H1 (cell line): ENCODE measurements around the gene CLCC1. TPM values are rescaled to one million over a fixed set of nuclear protein-coding genes. Genes with fewer than 3 reads are reported as not detected.

ENCODE experiments used
- CTCF ChIA-PET: fragments of 300-600 bp; sonication (Branson Sonifier 250); formaldehyde crosslinking; loops from one replicate; lab custom pipeline; 2021; ENCODE audit not compliant: partially characterized antibody; lab: Charles Lee
- POLR2A ChIA-PET: fragments of 300-600 bp; sonication (Branson Sonifier 250); formaldehyde crosslinking; loops from one replicate; lab custom pipeline; 2021; ENCODE audit warnings: inconsistent platforms; ENCODE audit not compliant: partially characterized antibody; lab: Charles Lee
- DNase-seq, 2 experiments: peaks; one replicate each; pipeline versions ENCODE4 v3.0.0 to v3.0.0-alpha.2; 2010 to 2022; ENCODE audit warnings: low spot score in 2 of 2, low read depth in 1 of 2, mixed read lengths in 1 of 2
- FAIRE-seq: peaks from 2 replicates; lab custom pipeline; 2011; peaks lifted over from hg19 to GRCh38; lab: Jason Lieb, UNC
- H2AFZ ChIP-seq: 2 replicates; pipeline ENCODE4 v1.8.1; 2012; ENCODE audit warnings: low read length, inconsistent platforms
- H2AK5ac ChIP-seq: 2 replicates; pipeline ENCODE4 v1.6.1; 2013; ENCODE audit warnings: low read depth, low read length
- H2BK120ac ChIP-seq: replicated peaks from 2 replicates; pipeline ENCODE3; 2013; ENCODE audit warnings: low read depth, low read length, inconsistent platforms
- H2BK12ac ChIP-seq: 2 replicates; pipeline ENCODE4 v1.6.1; 2013; ENCODE audit warnings: low read depth, low read length
- H2BK15ac ChIP-seq: 2 replicates; pipeline ENCODE4 v1.6.1; 2013; ENCODE audit warnings: low read length
- H2BK20ac ChIP-seq: 2 replicates; pipeline ENCODE4 v1.6.1; 2013; ENCODE audit warnings: low read length
- H2BK5ac ChIP-seq: 2 replicates; pipeline ENCODE4 v1.6.1; 2013; ENCODE audit warnings: low read depth, low read length
- H3K14ac ChIP-seq: 2 replicates; pipeline ENCODE4 v1.6.1; 2013; ENCODE audit warnings: inconsistent platforms; ENCODE audit not compliant: insufficient read length
- H3K18ac ChIP-seq: 2 replicates; pipeline ENCODE4 v1.6.1; 2013; ENCODE audit warnings: low read length; ENCODE audit errors: extremely low read depth
- H3K23ac ChIP-seq: 2 replicates; pipeline ENCODE4 v1.6.1; 2013; ENCODE audit warnings: inconsistent platforms; ENCODE audit not compliant: insufficient read length
- H3K23me2 ChIP-seq: 2 replicates; pipeline ENCODE4 v1.6.1; 2013; ENCODE audit warnings: low read depth, low read length
- H3K27ac ChIP-seq: 2 replicates; pipeline ENCODE4 v1.6.1; 2011; ENCODE audit warnings: low read depth, low read length, inconsistent platforms
- H3K27me3 ChIP-seq, 4 experiments: replicated peaks in 1 of 4; 1 replicate in 1 of 4; 2 replicates in 3 of 4; pipeline versions ENCODE4 v1.6.1 to v1.8.1; 2011 to 2013; ENCODE audit warnings: low read length in 3 of 4, mild to moderate bottlenecking in 3 of 4, inconsistent platforms in 2 of 4, mixed read lengths in 2 of 4, moderate library complexity in 1 of 4; ENCODE audit not compliant: control insufficient read depth in 3 of 4, insufficient read depth in 3 of 4; ENCODE audit errors: extremely low read depth in 1 of 4
- H3K36me3 ChIP-seq, 4 experiments: 2 replicates each; pipeline versions ENCODE4 v1.6.1 to v1.8.1; 2011 to 2013; ENCODE audit warnings: mild to moderate bottlenecking in 4 of 4, low read length in 3 of 4, moderate library complexity in 2 of 4, control low read depth in 1 of 4, inconsistent platforms in 1 of 4; ENCODE audit not compliant: insufficient read depth in 4 of 4, control insufficient read depth in 2 of 4
- H3K4ac ChIP-seq: replicated peaks from 2 replicates; pipeline ENCODE3; 2013; ENCODE audit warnings: low read length, low read depth, mixed read lengths, inconsistent platforms; ENCODE audit not compliant: insufficient read length
- H3K4me1 ChIP-seq, 4 experiments: replicated peaks in 1 of 4; 1 replicate in 1 of 4; 2 replicates in 3 of 4; pipeline versions ENCODE4 v1.6.1 to v1.8.1; 2011 to 2013; ENCODE audit warnings: low read length in 3 of 4, inconsistent platforms in 2 of 4, mixed read lengths in 1 of 4; ENCODE audit not compliant: insufficient read depth in 4 of 4, control insufficient read depth in 3 of 4
- H3K4me2 ChIP-seq, 2 experiments: 2 replicates each; pipeline versions ENCODE4 v1.6.1 to v1.8.1; 2011 to 2013; ENCODE audit warnings: low read depth in 2 of 2, low read length in 2 of 2, control low read depth in 1 of 2, inconsistent platforms in 1 of 2, mild to moderate bottlenecking in 1 of 2; ENCODE audit not compliant: insufficient read depth in 1 of 2
- H3K4me3 ChIP-seq, 4 experiments: fragments of 200-600, 300-600 bp in 1 of 4; sonication (generic), shearing (Covaris generic), sonication (Bioruptor Twin) in 1 of 4; 2 replicates each; pipeline versions ENCODE4 v1.5.1 to v1.8.1; 2011 to 2016; ENCODE audit warnings: low read length in 4 of 4, low read depth in 3 of 4, control low read depth in 2 of 4, inconsistent platforms in 2 of 4, mild to moderate bottlenecking in 2 of 4, mixed read lengths in 1 of 4, moderate library complexity in 1 of 4; ENCODE audit not compliant: insufficient read depth in 2 of 4; ENCODE audit errors: extremely low read depth in 1 of 4
- H3K56ac ChIP-seq: replicated peaks from 2 replicates; pipeline ENCODE3; 2013; ENCODE audit warnings: low read depth, mild to moderate bottlenecking, mixed read lengths, low read length, inconsistent platforms; ENCODE audit not compliant: insufficient read length
- H3K79me1 ChIP-seq: 2 replicates; pipeline ENCODE4 v1.6.1; 2013; ENCODE audit warnings: low read depth, low read length, control low read depth
- H3K79me2 ChIP-seq, 2 experiments: 2 replicates each; pipeline versions ENCODE4 v1.6.1 to v1.8.1; 2012 to 2013; ENCODE audit warnings: low read length in 2 of 2, mild to moderate bottlenecking in 2 of 2, inconsistent platforms in 1 of 2; ENCODE audit not compliant: insufficient read depth in 2 of 2, control insufficient read depth in 1 of 2
- H3K9ac ChIP-seq, 4 experiments: replicated peaks in 1 of 4; 1 replicate in 1 of 4; 2 replicates in 3 of 4; pipeline versions ENCODE4 v1.6.1 to v1.8.1; 2011 to 2013; ENCODE audit warnings: low read depth in 3 of 4, low read length in 3 of 4, control low read depth in 2 of 4, mild to moderate bottlenecking in 2 of 4, moderate library complexity in 2 of 4, inconsistent platforms in 1 of 4; ENCODE audit errors: extremely low read depth in 1 of 4
- H3K9me3 ChIP-seq, 2 experiments: 2 replicates each; pipeline versions ENCODE4 v1.6.1 to v1.8.1; 2012 to 2013; ENCODE audit warnings: mild to moderate bottlenecking in 2 of 2, moderate library complexity in 2 of 2, control low read depth in 1 of 2, inconsistent platforms in 1 of 2, low read depth in 1 of 2, low read length in 1 of 2, mixed read lengths in 1 of 2; ENCODE audit not compliant: insufficient read depth in 2 of 2
- H4K20me1 ChIP-seq, 2 experiments: replicated peaks in 1 of 2; 2 replicates each; pipeline versions ENCODE3 to v1.8.1; 2011 to 2013; ENCODE audit warnings: inconsistent platforms in 2 of 2, low read length in 2 of 2, mild to moderate bottlenecking in 1 of 2; ENCODE audit not compliant: insufficient read depth in 2 of 2, control insufficient read depth in 1 of 2
- H4K5ac ChIP-seq: 2 replicates; pipeline ENCODE4 v1.6.1; 2013; ENCODE audit warnings: low read length, low read depth, mixed read lengths, inconsistent platforms; ENCODE audit not compliant: insufficient read length
- H4K8ac ChIP-seq: 2 replicates; pipeline ENCODE4 v1.8.0; 2013; ENCODE audit warnings: mild to moderate bottlenecking, moderate library complexity, low read length, inconsistent platforms; ENCODE audit not compliant: insufficient read depth; ENCODE audit errors: extremely low read depth
- H4K91ac ChIP-seq: replicated peaks from 2 replicates; pipeline ENCODE3; 2013; ENCODE audit warnings: low read length, mixed read lengths, inconsistent platforms; ENCODE audit not compliant: insufficient read length
- ATF2 ChIP-seq: IDR thresholded peaks from 2 replicates; pipeline ENCODE4 v1.6.1; 2012; ENCODE audit warnings: low read length, inconsistent platforms
- CBX8 ChIP-seq: fragments of 300-800, 300-1000 bp; sonication (generic); IDR thresholded peaks from 2 replicates; pipeline ENCODE4 v1.7.1; 2016; ENCODE audit warnings: low read depth, low read length, borderline replicate concordance
- EGR1 ChIP-seq: IDR thresholded peaks from 2 replicates; pipeline ENCODE4 v1.6.1; 2011; ENCODE audit warnings: low read depth, low read length, borderline replicate concordance
- KDM1A ChIP-seq: fragments of 200-600, 300-600 bp; sonication (generic); IDR thresholded peaks from 2 replicates; pipeline ENCODE4 v1.7.1; 2016; ENCODE audit warnings: mild to moderate bottlenecking, low read length, borderline replicate concordance
- MAFK ChIP-seq: IDR thresholded peaks from 2 replicates; pipeline ENCODE4 v1.6.1; 2012; ENCODE audit warnings: low read depth, mild to moderate bottlenecking, improper control_type of control experiment, low read length
- SAP30 ChIP-seq: fragments of 300-600 bp; sonication (generic); IDR thresholded peaks from 2 replicates; pipeline ENCODE4 v1.7.1; 2012; ENCODE audit warnings: low read length, moderate library complexity, mild to moderate bottlenecking, inconsistent platforms; ENCODE audit not compliant: insufficient read depth, insufficient replicate concordance
- SRF ChIP-seq: IDR thresholded peaks from 2 replicates; pipeline ENCODE4 v1.6.1; 2011; ENCODE audit warnings: mild to moderate bottlenecking, low read depth, low read length, moderate library complexity
- WGBS, 2 experiments: shearing (Covaris generic) in 1 of 2; methylation state at CpG; one replicate each; pipeline versions ENCODE4 v1.1.6 to v1.1.7; 2013 to 2015; ENCODE audit warnings: low lambda C conversion rate in 2 of 2, mixed read lengths in 2 of 2, inconsistent platforms in 1 of 2, low coverage in 1 of 2, missing lambda C conversion rate in 1 of 2; ENCODE audit not compliant: insufficient replicate concordance in 2 of 2, insufficient coverage in 1 of 2, insufficient read length in 1 of 2; ENCODE audit errors: extremely low coverage in 1 of 2, missing lambda C conversion rate in 1 of 2; 5-methylcytosine and 5-hydroxymethylcytosine counted together
- polyA plus RNA-seq, 7 experiments: library from polyadenylated mRNA; depleted of rRNA in 3 of 7; stranded (reverse) in 5 of 7; unstranded in 2 of 7; fragments of >200 nt in 5 of 7; fragments of 200-250 nt in 2 of 7; gene quantifications; 1 replicate in 5 of 7; 2 replicates in 1 of 7; 4 replicates in 1 of 7; pipeline versions ENCODE4 v1.2.1 to v1.2.3, GENCODE V29; 2011 to 2013; ENCODE audit warnings: missing spikeins in 2 of 7, mixed read lengths in 2 of 7
- total RNA-seq: library from RNA; stranded (reverse); fragmentation: NEBNext Ultra II Directional; extraction: Animal tissue kit (Norgen Biotek cat#: 25700); gene quantifications from 2 replicates; pipeline ENCODE4 v1.2.1, GENCODE V29; 2021

Gene CLCC1
- total and polyA plus RNA-seq, 2 of the 8 experiments (the other 6 are each of a cell fraction or from before 2014, with no cell fraction given) = 8.1 to 23.8 TPM

- Histone ChIP-seq H3K27me3 (no peaks in the 10 kb centered on the region), H2AK5ac (no peak overlapping the region), H4K5ac (no peak overlapping the region), H3K14ac (no peak overlapping the region), H3K23me2 (peaks cover 2% of the 10 kb centered on the region; the same call in 1 of the 2 replicates), H4K20me1 (peaks cover 0 to 3% of the 10 kb centered on the region in 2 experiments), H3K36me3 (peaks cover 0 to 5% (median 0%) of the 10 kb centered on the region in 4 experiments; a peak in 1 of 8 replicates), H4K91ac (no peak overlapping the region), H3K4ac (no peak overlapping the region), H3K4me1 (peaks cover 4 to 12% (median 8%) of the 10 kb centered on the region in 4 experiments; a peak in 6 of 7 replicates), H3K4me3 (no peak overlapping the region), H2AFZ (no peak overlapping the region), H2BK5ac (no peak overlapping the region), H2BK20ac (no peak overlapping the region), H3K79me2 (peaks cover 0 to 49% of the 10 kb centered on the region in 2 experiments; a peak in 3 of 4 replicates), H2BK12ac (no peak overlapping the region), H2BK120ac (no peak overlapping the region), H4K8ac (no peak overlapping the region), H3K23ac (no peak overlapping the region), H3K18ac (no peak overlapping the region), H3K4me2 (no peak overlapping the region), H3K9me3 (no peaks in the 10 kb centered on the region), H3K9ac (no peak overlapping the region), H2BK15ac (no peak overlapping the region), H3K56ac (no peak overlapping the region), H3K27ac (no peak overlapping the region), H3K79me1 (peaks cover 2% of the 10 kb centered on the region; the same call in 1 of the 2 replicates)
- DNase-seq (no peak), FAIRE-seq (no peak)
- ChIA-PET CTCF (interaction anchor here (0.7 to 1.0 kb wide), 3 partner anchors 11 to 89 kb away, joined by 3 read pairs; no protein-coding TSS in a partner anchor), POLR2A (interaction anchor here (1.2 kb wide), 1 partner anchor 31 kb away, joined by 3 read pairs; no protein-coding TSS in a partner anchor)
- TF ChIP-seq EGR1 (no peak), KDM1A (no peak), SAP30 (no peak), SRF (no peak), CBX8 (no peak), MAFK (no peak), ATF2 (no peak)
- 94% methylated on average over 3 of the region's 3 CpGs; no CpG with 5 or more reads in 1 of the 2 experiments for WGBS, 2 experiments
Measured at GRCh38 chr1:108951242-108951641, 12.0 kb downstream of the CLCC1 start.
